Left renal pelvis (tissue), 4 donors: ENCODE data around the gene LHPP. TPM values are rescaled to one million over a fixed set of nuclear protein-coding genes. Genes with fewer than 3 reads are reported as not detected.
"Not testable (repeated sequence)": the region's sequence is repeated elsewhere in the genome, so short reads cannot be mapped to it uniquely, and the experiment has no call there.

Experiments used
- DNase-seq, 4 donors: peaks; one replicate each; pipeline ENCODE4 v3.0.0-alpha.2; 2013; ENCODE audit warnings: low read depth in 4 of 4, low spot score in 3 of 4
- polyA plus RNA-seq, 4 donors: library from polyadenylated mRNA; unstranded; fragments of 120-200 nt; gene quantifications; one replicate each; pipeline ENCODE4 v1.2.1, GENCODE V29; 2013; ENCODE audit not compliant: insufficient read length in 4 of 4

Gene LHPP
- polyA plus RNA-seq, 4 donors: 15.7 to 23.9 (median 16.6) TPM

- no peak for DNase-seq
These were observed 140.0 kb downstream of the LHPP start for GRCh38 chr10:124601431-124602120.

GRCh38 chr10:124602121-124602561, 140.5 kb downstream of the LHPP start:
- no peak for DNase-seq

- DNase-seq: no peak
These were observed 141.2 kb downstream of the LHPP start for GRCh38 chr10:124602646-124603365.

GRCh38 chr10:124603376-124604213, 142.0 kb downstream of the LHPP start:
- DNase-seq: no peak

GRCh38 chr10:124604214-124605000, 142.8 kb downstream of the LHPP start:
- DNase-seq: no peak

GRCh38 chr10:124605001-124605370, 143.4 kb downstream of the LHPP start:
- no peak for DNase-seq

- no peak for DNase-seq
These were observed 143.8 kb downstream of the LHPP start for GRCh38 chr10:124605481-124605855.

- no peak for DNase-seq
These were observed 144.5 kb downstream of the LHPP start for GRCh38 chr10:124605856-124606812.

- no peak for DNase-seq
These were observed 145.2 kb downstream of the LHPP start for GRCh38 chr10:124606822-124607221.

GRCh38 chr10:124607693-124608092, 146.1 kb downstream of the LHPP start:
- DNase-seq: no peak

- DNase-seq: no peak
These were observed 146.6 kb downstream of the LHPP start for GRCh38 chr10:124608093-124608721.

- DNase-seq: no peak
These were observed 148.1 kb downstream of the LHPP start for GRCh38 chr10:124609698-124610097.

GRCh38 chr10:124610186-124610585, 148.6 kb downstream of the LHPP start:
- not testable (repeated sequence) for DNase-seq

- DNase-seq: not testable (repeated sequence)
These were observed 149.2 kb downstream of the LHPP start for GRCh38 chr10:124610851-124611250.

- DNase-seq: no peak
These were observed 150.1 kb downstream of the LHPP start for GRCh38 chr10:124611738-124612137.

GRCh38 chr10:124612611-124613498, 151.2 kb downstream of the LHPP start:
- DNase-seq: no peak

- no peak for DNase-seq
These were observed 152.5 kb downstream of the LHPP start for GRCh38 chr10:124614003-124614659.
